GM21447 (cell line): ENCODE results near the gene SLC27A5.
"Not testable (repeated sequence)": the region's sequence is repeated elsewhere in the genome, so short reads cannot be mapped to it uniquely, and the experiment has no call there.

ENCODE experiments used
- ATAC-seq: cut with Tn5 transposase; IDR thresholded peaks from one replicate; pipeline ENCODE4 v1.9.1; 2021; ENCODE audit not compliant: unreplicated experiment

The SLC27A5 gene

DNA sequence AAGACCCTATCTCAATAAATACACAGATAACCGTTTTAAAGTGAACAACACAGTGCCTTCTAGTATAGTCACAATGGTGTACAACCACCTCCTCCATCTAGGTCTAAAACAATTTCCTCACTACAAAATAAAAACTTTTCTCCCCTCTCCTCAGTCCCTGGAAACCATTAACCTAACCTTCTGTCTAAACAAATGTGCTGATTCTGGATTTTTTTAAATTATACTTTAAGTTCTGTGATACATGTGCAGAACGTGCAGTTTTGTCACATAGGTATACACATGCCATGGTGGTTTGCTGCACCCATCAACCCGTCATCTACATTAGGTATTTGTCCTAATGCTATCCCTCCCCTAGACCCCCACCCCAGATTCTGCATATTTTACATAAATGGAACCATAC lies 17.6 kb upstream of the SLC27A5 start:
- ATAC-seq = no peak

DNA sequence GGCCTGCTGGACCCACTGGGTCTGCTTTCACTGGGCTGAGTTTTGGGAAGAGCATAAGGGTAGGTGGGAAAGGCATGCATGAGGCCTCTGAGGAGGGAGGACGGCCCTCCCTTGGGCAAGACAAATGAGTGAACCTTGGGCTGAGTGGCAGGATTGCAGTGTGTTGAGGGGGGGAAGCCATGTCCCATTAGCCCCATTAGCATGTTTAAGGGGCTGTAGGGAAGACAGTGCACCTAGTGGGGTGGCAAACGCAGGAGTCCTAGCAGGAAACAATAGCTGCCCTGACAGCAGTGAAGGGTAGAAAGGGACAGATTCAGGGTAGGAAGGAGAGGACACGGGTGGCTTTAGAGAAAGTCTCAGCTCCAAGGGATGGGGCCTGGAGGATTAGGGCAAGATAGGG lies 10.9 kb upstream of the SLC27A5 start:
- no peak for ATAC-seq

DNA sequence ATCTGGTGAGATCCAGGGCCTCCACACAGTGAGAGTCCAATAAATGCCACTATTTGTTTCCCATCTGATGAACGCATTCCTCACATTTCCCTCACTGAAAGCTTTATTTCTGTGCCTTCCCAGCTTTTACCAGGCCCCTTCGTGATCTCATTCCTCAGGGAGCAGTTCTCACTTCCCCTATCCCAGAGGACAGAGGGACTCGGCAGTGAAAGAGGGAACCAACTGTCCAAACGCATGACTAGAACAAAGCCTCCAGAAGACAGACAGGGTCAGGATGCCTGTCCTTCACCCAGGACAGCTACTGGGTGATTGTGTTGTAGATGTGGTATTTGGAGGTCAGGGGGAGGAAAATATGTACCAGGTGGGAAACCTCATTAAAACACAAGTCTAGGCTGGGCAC lies 9.9 kb upstream of the SLC27A5 start:
- ATAC-seq = no peak

DNA sequence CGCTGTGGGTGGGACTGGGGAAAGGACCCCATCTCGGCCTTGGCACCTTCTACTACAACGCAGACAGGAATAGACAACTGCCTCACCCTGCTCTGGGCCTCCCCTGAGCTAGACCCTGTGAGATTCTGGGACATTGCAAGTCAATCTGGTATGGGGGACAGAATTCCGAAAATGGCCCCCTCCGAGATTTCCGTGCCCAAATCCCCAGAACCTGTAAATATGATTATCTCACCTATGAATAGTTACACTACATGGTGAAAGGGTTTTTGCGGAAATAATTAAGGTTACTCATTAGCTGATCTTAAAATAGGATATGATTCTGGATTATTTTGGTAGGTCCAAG lies 8.4 kb upstream of the SLC27A5 start:
- no peak for ATAC-seq

DNA sequence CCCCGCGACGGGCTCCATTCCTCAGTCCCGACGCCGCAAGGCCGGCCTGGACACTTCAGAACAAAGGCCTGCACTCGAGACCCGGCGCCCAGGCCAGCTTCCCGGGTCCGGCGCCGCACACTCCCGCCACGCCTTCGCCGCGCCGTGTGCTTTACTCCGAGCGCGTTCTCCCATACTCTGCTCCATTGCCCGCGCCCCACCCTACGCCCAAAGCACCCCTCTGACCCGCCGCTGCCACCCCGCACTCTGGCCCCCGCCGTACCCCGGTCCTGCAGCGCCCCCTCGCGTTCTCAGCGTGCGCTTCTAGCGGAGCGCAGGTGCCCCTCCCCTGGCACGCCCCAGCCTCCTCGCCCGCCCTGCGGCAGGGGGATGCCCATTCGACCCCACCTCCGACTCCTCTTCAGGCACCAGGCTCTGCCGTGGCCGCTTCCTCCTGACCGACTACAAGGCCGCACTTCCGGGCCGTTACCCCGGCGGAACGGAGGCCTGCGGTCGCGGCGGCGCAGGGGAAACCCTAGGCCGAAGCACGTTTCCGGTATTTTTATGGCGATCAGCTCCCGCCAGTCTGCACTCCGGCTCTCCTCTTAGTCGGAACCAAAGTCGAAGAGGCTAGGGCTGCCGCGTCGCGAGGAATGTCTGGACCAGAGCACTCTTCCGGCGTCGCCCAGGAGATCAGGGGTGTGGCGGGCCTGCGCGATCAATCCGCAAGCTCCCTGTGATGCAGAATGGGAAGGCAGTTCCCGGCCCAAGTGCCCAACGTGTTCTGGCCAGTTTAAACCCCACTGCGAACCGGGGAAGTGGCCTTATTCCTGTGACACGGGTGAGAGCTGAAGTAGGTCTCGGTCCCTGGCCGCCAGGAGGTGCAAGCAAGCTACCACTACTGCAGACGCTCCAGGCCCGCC lies 7.8 kb upstream of the SLC27A5 start, which contains the start of gene ZBTB45:
Gene ZBTB45, minus strand, starts transcription at position 456 of the 902 bp plus-strand sequence. CDS start 2,137 bp downstream, outside the sequence.
- peak; percentile 75 for ATAC-seq

DNA sequence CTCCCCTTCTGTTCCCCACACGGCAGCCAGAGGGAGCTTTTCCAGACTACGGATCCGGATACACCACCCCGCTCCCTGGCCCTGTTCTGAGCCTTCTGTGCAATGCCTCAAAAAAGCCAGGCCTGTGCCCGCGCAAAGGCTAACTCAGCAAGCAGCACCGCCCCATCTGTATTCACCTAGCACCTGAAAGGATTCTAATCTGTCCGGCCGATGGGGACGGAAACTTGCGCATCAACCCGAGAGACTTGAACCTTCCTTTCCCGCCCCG lies 7.2 kb upstream of the SLC27A5 start:
- peak; percentile 13 for ATAC-seq

DNA sequence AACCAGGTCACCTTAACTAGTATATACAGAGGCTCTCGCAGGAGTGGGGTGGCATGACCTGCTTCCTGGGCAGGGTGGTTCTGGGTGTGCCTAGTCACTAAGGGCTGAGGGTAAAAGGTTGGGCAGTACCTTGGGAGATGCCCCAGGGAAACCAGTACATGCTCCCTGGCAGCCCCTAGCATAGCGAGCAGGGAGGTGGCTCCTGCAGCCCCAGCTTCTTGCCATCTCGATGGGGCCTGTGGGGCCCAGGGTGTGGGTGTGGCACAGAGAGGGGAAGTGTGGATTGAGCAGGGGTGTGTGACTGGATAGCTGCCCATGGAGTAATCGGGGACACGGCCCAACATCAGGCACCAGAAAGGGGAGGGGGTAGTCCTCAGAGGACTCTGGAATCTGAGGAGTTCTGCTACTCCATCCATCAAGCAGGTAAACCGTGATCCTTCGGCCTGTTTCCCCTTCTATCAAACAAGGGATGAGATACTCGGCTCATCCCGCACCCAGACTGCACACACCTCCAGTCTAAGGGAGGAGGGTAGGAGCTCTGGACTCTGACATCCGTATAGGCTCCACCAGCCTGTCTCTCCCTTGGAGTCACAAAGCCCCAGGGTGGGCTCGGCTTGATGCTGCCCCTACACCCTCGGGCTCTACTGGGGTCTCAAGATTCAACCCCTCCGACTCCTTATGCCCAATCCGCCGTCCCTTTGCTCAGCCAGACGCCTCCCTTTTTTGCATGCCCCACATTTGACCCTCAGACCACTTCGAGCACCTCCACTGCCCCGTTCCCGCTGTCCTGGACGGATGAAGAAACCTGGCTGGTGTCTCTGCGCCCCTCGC lies 6.7 kb upstream of the SLC27A5 start:
- ATAC-seq = no peak

DNA sequence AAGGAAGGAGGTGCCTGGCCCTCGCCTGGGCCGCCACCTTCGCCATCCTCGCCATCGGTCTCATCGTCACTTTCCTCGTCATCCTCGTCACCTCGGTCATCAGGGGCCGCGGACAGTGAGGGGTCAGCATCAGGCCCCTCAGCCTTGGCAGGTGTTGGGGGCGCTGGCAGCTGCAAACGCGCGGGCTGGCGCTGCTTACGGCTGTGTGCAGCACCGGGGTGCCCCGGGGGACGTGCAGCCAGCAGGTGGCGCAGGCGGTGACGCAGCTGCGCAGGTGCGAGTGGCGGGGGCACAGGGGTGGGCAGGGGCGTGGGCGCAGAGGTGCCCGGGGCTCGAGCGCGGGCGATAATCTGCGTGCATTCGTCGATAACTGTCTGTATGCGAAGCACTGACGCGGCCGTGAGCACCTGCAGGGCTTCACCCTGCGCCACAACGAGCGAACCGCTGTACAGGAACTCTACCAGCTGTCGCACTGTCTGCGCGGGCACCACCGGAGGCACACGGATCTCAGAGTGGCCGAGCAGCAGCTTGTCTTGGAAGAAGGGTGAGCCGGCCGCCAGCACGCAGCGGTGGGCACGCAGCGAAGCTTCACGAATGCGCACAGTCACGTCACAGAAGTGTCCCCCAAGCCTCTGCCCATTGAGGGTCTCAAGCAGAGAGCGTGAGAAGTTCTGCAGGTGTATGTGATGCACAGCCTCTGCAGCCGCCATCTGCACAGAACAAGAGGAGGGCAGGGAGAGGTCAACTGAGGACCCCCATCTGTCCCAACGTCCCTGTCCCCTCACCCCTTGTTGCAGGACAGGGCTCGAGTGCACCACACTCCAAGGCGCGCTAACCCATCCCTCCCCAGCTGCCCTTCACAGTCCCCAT lies 5.4 kb upstream of the SLC27A5 start:
- ATAC-seq = no peak

DNA sequence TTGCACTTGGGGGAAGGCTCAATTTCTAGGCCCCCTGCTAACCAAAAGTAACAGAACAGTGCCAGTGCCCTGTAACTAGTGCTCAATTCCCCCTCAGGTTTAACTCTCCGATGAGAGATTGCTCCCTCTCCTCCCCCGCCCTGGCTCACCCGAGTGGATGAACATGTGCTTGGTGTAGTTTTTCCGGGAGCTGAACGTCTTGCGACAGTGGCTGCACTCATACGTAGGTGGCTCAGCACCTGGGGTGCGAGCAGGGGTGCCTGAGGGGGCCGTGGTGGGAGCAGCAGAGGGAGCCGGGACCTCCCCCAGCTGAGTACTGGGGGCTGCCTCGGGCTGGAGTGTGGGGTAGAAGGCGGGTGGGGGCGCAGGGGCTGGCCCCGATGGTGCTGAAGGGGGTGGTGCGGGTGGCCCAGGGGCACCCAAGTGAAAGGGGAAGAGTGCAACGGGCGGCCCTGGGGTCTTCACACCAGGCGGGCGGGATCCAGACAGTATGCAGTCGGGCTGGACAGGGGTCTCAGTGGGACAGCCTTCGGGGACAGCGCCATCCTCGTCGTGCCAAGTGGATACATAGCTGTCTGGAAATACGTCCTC lies 4.5 kb upstream of the SLC27A5 start:
- ATAC-seq = no peak

DNA sequence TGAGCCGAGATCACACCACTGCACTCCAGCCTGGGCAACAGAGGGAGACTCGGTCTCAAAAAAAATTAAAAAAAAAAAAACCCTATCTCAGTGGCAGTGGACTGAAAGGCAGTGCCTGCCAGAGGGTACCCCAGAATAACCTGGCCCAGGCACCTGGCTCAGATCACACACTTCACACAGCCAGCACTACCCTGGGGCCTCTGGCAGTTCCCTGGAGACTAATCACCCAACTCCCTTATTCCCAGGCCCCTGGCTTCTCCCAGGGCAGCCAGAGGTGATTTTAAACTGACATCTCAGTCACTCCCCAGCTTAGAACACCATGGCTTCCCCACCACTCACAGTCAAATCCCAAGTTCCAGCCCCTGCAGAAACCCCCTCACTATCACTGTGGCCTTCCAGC lies 3.5 kb upstream of the SLC27A5 start:
- no peak for ATAC-seq

DNA sequence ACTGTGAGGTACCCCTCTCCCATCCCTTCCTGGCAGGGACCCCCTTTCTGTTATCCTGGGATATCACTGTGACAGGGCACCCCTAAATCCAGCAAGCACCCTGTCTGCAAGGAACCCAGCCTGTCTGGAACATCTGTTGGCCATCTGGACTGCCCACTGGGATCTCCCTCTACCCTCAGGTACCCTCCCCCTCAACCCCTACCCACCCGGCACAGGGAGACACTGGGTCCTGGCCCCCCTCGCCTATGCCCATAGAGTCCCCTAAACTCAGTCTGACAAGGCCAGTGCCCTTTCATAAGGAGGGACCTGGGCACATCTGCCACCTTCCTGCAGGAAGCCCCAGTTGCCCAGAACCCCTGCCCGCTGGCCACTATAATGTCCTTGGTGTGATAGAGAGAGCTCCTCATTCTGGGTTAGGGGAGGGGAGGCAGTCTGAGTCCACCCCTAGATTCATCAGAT lies 2.8 kb upstream of the SLC27A5 start:
- no peak for ATAC-seq

DNA sequence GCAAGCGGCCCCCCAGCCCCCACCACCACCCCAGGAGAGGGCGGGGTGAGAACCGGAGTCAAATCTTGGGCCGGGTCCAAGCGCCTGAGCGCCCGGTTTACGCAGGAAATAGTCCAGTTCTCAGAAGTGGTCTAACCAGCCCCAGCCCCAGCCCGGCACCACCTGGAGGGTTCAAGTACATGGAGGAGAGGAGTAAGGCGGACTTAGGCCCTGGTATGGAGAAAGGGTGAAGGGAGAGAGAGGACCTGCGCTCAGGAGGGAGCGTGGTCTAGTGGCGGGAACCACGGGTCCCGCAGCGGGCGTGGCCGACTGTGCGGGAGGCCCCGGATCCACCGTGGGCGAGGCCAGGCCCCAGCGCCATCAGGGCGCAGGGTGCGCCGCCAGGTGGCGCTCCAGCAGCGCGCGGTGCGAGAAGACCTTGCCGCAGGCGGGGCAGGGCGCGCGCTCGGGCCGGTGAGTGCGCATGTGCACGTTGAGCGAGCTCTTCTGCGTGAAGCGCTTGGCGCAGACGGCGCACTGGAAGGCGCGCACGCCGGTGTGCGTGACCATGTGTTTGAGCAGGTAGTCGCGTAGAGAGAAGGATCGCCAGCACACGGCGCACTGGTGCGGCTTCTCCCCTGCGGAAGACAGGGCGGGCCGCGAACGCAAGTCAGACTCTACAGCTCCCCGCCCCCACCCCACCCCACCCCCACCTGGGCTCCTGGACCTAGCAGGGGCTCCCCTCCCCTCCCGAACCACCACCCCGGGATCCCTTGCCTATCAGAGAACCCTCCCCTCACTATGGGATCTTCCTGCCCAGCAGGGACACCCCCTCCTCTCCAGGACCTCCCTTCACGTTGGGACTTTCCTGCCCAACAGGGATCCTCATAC lies 2.1 kb upstream of the SLC27A5 start:
- ATAC-seq = peak; percentile 64

DNA sequence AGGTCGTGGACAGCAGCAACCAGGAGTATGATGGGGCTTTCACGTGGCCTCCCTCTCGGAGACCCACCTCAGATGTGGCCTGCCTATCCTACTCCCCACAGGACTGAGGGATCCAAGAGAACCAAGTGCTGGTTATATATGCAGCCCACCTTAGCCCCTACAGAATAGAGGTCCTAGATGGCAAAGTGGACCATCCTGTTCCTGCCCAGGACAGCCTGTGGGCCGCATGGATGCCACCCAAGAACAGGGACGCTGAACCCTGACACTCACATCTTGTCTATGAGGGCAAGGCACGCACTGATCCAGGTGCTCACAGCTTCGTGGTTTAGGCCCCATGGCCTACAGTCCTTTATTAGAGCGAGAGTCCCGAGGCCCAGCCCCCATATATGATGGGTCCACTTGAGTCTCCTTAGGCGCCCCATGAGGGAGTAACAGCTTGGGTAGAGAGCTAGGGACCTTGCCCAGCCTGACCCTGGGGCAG lies 1.5 kb upstream of the SLC27A5 start:
- no peak for ATAC-seq

DNA sequence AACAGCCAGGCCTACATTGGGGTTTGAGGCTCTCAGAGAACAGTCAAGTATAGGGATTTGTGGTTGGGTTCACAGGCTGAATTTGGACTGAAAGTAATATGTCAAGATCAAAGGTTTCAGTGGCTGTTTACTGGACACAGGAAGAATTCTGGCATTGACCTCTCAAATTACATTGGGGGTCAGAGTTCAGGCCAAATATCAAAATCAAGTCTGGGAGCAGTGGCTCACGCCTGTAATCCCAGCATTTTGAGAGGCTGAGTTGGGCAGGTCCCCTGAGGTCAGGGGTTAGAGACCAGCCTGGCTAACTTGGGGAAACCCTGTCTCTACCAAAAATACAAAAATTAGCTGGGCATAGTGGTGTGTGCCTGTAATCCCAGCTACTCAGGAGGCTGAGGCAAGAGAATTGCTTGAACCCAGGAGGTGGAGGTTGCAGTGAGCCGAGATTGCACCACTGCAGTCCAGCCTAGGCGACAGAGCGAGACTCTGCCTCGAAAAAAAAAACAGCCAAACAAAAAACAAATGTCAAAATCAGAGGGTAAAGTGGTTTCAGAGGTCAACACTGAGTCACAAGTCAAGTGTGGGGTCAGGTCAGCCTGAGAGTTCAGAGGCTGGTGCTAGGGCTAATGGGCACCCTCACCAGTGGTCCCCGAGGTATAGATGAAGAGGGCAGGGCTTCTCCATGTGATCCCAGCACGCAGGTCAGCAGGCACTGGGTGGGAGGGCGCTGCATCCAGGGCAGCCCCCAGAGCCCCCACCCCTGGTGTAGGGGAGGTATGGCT lies 1.5 kb downstream of the SLC27A5 start:
- ATAC-seq = no peak

DNA sequence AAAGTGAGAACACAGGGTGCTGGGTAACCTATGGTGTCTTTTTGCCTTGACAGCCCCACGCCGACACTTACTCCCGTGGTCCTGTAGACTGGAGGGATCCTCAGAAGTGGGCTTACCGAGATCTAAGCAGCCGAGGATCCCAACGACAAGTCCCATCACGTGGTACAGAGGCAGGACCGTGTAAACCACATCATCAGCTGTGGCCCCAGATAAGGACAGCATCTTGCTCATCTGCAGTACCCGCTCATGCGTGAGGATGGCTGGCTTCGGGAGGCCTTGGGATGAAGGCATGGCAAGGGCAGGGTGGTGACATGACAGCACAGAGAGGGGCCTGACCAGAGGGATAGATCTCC lies 2.1 kb downstream of the SLC27A5 start:
- no peak for ATAC-seq

DNA sequence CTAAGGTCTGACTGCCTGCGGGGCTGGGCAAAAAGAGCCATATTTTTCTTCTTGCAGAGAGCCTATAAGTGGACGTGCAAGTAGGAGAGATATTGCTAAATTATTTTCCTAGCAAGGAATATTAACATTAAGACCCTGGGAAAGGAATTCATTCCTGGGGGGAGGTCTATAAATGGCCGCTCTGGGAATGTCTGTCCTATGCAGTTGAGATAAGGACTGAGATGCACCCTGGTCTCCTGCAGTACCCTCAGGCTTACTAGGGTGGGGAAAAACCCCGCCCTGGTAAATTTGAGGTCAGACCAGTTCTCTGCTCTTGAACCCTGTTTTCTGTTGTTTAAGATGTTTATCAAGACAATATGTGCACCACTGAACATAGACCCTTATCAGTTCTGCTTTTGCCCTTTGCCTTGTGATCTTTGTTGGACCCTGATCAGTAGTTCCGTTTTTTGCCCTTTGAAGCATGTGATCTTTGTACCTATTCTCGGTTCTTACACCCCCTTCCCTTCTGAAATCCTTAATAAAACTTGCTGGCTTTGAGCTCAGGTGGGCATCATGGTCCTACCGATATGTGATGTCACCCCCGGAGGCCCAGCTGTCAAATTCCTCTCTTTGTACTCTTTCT lies 4.1 kb downstream of the SLC27A5 start:
- not testable (repeated sequence) for ATAC-seq

DNA sequence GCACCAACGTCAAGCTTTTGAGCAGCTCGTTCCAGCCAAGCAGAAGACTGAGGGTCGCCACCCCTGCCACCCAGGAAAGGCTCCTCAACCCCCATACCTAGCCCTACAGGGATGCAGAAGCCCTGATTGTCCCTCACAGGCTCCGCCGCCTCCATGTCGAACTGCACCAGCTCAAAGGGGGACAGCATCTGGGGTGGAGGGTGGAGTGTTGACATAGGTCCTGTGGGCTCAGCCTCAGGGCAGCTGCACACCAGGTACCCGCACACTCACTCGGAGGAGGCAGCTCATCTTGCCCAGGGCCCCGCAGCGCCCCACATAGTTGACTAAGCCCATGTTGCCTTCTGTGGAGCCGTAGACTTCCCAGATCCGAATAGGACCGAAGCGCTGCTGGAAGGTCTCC lies 11.6 kb downstream of the SLC27A5 start:
- ATAC-seq = no peak

DNA sequence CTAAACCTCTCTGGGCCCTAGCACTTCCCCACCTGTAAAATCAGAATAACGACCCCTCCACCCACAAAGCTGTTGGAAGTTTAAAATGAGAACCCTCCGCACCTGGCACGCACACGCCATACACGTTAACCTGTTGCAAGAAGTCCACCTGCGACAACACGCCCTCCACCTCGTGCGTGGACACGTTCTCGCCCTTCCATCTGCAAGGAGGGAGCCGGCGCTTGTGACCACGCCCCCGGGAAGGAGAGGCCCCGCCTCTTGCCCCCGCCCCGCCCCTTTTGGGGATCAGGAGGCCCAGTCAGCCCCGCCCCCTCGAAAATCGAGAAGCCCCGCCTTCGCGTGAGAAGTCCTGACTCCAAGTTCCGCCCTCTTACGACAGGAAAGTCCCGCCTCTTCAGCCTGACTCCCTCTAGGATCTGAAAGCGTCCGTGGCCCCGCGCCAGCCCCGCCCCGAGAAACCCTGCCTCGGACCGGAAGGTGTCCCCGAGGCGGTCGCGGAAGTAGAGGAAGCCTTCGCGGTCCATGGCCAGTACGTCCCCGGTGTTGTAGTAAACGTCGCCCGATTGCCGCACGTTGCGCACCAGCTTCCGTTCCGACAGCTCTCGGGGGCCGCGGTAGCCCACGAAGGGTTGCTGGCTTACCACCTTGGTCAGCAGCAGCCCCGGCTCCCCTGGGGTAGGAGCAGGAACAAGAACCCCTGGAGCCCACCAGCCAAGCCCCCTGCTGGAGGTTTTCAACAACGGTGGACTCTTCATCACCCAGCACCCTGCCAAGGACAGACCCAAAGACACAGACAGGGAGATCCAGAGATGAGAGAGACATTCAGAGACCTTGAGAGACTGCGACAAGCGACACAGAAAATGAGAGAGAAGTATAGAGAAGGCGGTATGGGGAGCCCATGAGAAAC lies 12.5 kb downstream of the SLC27A5 start:
- peak; percentile 93 for ATAC-seq
